AG09309 (cell line): ENCODE results near the gene EDN2.

Source experiments
- DNase-seq: peaks from one replicate; pipeline ENCODE4 v3.0.0-alpha.2; 2010; ENCODE audit warnings: low read depth
- H3K4me3 ChIP-seq: 2 replicates; pipeline ENCODE4 v1.5.1; 2011; ENCODE audit warnings: mild to moderate bottlenecking, low read depth, low read length, moderate library complexity; ENCODE audit not compliant: control insufficient read depth
- TF ChIP-seq, protein P1 (sequence below): IDR thresholded peaks from 2 replicates; pipeline ENCODE4 v1.5.1; 2011; ENCODE audit warnings: mild to moderate bottlenecking, low read depth, low read length, inconsistent platforms; ENCODE audit not compliant: insufficient read depth, control insufficient read depth; ENCODE audit errors: missing control alignments

EDN2 gene

DNA sequence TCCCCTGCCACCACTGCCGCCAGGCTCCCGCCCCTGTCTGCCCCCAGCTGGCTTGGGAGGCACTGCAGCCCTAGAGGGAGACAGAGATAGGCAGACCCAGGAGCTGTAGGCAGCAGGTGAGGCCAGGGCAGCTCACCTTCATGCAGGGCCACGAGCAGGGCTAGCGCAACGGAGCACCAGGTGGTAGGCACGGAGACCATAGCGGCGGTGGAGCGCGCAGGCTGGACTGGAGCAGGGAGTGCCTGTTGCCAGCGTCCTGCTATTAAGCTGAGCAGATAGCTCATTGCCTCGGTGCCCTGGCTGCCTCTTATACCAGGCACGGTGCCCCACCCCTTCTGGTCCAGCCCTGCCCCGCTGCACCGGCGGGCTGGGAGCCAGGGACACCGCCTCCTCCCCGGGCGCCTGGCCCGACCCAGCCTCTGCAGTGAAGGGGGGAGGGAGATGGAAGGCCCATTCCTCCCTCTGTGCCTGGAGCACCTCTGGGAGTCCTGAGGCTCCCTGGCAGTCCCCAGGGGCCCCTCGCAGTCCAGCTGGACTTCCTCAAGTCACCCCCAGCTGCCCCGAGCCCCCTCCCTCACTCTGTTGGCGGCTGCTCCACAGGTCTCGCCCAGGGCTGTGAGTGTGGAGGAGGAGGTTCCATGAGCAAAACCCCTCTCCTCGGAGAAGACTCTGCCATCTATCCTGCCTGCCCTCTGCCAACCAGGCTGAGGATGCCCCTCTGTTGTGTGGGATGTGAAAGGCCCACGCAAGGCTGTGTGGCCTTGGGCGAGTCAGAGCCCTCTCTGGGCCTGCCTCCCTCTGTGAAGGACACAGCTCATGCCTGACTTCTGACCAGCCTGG lies at the start of gene EDN2:
TSS of gene EDN2 (minus strand) at position 282 of the 840 bp plus-strand sequence. CDS start at position 200, 82 bp downstream.
- TF ChIP-seq, protein P1, sequence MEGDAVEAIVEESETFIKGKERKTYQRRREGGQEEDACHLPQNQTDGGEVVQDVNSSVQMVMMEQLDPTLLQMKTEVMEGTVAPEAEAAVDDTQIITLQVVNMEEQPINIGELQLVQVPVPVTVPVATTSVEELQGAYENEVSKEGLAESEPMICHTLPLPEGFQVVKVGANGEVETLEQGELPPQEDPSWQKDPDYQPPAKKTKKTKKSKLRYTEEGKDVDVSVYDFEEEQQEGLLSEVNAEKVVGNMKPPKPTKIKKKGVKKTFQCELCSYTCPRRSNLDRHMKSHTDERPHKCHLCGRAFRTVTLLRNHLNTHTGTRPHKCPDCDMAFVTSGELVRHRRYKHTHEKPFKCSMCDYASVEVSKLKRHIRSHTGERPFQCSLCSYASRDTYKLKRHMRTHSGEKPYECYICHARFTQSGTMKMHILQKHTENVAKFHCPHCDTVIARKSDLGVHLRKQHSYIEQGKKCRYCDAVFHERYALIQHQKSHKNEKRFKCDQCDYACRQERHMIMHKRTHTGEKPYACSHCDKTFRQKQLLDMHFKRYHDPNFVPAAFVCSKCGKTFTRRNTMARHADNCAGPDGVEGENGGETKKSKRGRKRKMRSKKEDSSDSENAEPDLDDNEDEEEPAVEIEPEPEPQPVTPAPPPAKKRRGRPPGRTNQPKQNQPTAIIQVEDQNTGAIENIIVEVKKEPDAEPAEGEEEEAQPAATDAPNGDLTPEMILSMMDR: no peak
- H3K4me3 ChIP-seq: no peak within 1 kb of the TSS
- no peak for DNase-seq

DNA sequence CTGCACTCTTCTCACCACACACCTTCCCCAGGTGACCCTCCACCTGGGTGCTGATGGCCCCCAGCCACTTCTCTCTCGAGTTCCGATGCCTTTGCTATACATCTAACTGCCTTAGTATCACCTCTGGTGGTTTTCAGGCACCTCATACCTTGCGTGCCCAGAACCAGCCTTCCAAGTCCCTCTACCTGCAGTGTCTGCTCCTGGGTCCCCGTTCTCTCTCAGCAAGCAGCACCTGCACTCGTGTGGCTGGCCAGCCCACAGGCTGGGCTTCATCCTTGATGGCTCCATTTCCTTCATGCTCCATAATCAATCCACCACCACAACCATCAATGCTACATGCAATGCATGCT lies 49.2 kb upstream of the EDN2 start:
- no peak for DNase-seq
- no peak overlapping the region for H3K4me3 ChIP-seq
- TF ChIP-seq, protein P1: no peak

DNA sequence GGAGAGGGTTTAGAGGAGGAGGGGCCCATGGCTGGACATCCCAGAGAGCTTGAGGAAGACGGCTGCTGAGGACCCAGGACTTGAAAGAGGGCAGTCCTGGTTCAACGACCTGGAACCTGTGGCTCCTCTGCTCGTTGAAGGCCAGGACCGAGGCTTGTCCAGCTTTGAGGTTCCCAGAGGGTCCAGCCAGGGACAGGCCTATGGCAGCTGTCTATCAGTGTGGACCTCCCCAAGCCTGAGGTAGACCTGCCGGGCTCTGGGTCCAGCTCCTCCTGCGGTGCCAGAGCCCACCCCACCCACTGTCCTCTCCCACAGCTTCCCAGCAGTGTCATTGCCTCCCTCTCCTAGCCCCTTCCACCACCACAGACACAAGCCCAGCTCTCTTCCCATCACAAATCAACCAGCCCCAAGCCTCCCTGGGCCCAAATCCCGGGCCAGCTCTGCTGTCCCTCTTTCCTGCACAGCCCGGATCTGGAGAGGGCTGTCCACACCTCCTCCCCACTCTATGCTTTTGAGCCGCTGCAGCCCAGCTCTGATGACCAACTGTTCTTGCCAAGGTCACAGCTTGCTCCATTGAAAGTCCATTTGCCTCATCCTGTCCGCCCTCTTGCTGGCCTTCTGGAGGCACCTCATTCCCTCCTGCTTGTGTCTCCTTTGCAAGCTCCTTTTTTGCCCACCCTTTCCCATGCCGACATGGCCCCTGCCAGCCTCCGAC lies 48.7 kb upstream of the EDN2 start:
- TF ChIP-seq, protein P1: no peak
- DNase-seq: no peak
- no peak overlapping the region for H3K4me3 ChIP-seq

DNA sequence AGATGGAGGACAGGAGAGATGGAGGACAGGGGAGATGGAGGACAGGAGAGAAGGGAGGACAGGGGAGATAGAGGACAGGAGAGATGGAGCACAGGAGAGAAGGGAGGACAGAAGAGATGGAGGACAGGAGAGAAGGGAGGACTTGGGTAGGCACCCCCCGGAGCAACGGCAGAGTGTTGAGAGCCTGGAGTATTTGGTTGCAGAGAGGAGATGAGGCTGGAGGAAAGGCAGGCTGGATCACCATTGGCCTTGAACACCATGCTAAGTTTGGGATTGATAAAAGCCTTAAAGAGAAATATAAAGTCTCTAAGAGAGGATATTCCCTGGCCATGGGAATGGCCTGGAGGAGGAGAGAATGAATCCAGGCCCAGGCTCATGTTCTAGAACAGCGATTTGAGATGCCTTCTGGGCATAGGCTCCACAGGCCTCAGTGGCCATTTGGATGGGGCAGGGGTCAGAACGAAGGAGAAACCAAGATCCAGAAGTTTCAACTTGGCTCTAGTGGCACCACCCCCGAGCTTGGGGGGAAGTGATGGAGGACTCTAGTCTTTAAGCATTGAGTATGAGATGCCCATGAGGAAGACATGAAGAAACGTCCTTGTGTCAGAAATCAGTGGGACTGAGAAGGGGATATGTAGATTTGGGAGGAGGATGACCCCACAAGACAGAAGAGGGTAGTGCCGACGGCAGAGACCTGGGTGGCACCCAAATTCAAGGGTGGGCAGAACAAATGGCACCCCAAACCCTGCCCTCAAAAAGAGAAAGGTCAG lies 47.9 kb upstream of the EDN2 start:
- H3K4me3 ChIP-seq: no peak overlapping the region
- TF ChIP-seq, protein P1: no peak
- no peak for DNase-seq

DNA sequence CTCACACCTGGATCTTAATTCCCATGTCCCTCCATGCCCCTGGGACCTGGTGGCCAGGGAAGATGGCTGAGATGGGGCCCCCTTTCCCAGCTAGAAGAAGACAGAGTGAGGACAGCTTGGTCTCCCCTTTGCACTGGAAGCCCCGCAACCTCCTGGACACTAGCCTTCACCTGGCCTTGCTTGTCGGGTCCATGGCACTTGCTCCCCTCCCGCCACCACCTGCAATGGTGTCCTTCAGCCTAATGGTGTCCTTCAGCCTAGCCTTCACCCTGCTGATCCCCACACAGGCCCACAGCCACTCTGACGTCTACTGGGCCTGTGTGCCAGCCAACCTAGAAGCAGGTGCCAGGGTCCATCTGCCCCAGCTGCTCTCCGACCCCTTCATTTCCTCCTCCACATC lies 45.9 kb upstream of the EDN2 start:
- no peak overlapping the region for H3K4me3 ChIP-seq
- DNase-seq: no peak
- TF ChIP-seq, protein P1: no peak

DNA sequence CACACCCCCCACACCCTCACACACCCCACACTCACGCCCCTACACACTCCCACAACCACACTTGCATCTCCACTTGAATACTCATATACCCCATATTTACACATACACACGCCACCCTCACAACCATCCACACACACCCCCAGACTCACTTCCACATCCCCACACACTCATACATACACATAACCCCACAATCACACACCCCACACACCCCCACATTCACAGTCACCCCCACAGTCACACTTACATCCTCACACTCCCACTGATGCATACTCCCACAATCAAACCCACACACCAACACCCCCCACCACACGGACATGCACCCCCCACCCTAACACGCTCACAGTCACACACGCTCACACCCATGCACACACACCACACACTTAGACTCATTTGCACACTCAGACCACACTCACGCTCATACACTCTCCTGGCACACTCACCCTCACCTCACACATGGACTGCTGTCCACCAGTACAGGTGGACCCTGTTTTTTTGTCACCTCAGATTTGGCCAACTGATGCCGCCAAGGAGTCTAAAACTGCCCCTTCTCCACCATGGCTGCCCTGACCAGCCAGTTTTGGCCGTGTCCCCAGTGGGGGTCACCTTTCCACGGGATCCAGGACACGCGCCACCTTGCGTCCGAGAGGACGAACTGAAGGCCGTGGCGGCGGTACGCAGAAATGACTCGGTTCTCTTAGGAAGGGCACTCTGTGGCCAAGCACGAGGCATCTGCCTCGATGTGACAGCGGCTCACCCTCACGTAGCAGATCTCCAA lies 45.3 kb upstream of the EDN2 start:
- no peak for DNase-seq
- H3K4me3 ChIP-seq: no peak overlapping the region
- TF ChIP-seq, protein P1: no peak
